Breast epithelium (tissue), 4 donors: Measurements from ENCODE around the gene FSHR. TPM values are rescaled to one million over a fixed set of nuclear protein-coding genes. Genes with fewer than 3 reads are reported as not detected.

ENCODE experiments used
- DNase-seq, 2 donors: peaks; one replicate each; pipeline ENCODE4 v3.0.0-alpha.2; 2019; ENCODE audit warnings: low spot score in 2 of 2
- H3K27ac ChIP-seq, 2 donors: fragments of 200-600 bp; sonication (generic) in 1 of 2; one replicate each; pipeline ENCODE4 v1.5.1; 2016 to 2019; ENCODE audit warnings: mild to moderate bottlenecking in 1 of 2
- H3K27me3 ChIP-seq, 2 donors: fragments of 200-600 bp; sonication (generic) in 1 of 2; one replicate each; pipeline versions ENCODE4 v1.5.1 to v1.6.0; 2017 to 2019; ENCODE audit warnings: control low read depth in 1 of 2, mild to moderate bottlenecking in 1 of 2
- H3K36me3 ChIP-seq: fragments of 200-600 bp; one replicate; pipeline ENCODE4 v1.5.1; 2019
- H3K4me1 ChIP-seq, 2 donors: fragments of 200-600 bp; sonication (generic); one replicate each; pipeline ENCODE4 v1.5.1; 2016 to 2019; ENCODE audit warnings: control low read depth in 1 of 2
- H3K4me3 ChIP-seq, 3 donors: fragments of 200-600 bp; sonication (generic); 1 replicate in 2 of 3; 2 replicates in 1 of 3; pipeline ENCODE4 v1.5.1; 2016 to 2019; ENCODE audit warnings: mild to moderate bottlenecking in 3 of 3, moderate library complexity in 2 of 3
- H3K9me3 ChIP-seq, 2 donors: fragments of 200-600 bp; sonication (generic) in 1 of 2; one replicate each; pipeline ENCODE4 v1.5.1; 2016 to 2019; ENCODE audit warnings: control low read depth in 1 of 2
- POLR2A ChIP-seq: fragments of 450-650 bp; IDR thresholded peaks from one replicate; pipeline ENCODE4 v1.6.1; 2016; ENCODE audit warnings: antibody characterized with exemption, mild to moderate bottlenecking, moderate library complexity
- POLR2AphosphoS5 ChIP-seq, 3 donors: sonication (generic); formaldehyde crosslinking; IDR thresholded peaks; one replicate each; pipeline ENCODE4 v1.6.1; 2017; ENCODE audit warnings: antibody characterized with exemption in 3 of 3
- intact Hi-C: fragments of 100-400 bp; cut with DNase I; formaldehyde crosslinking; loops from one replicate; pipeline ENCODE4 v1.15.1; 2023; ENCODE audit warnings: low total_unique reads
- total RNA-seq, 3 donors: library from RNA; depleted of rRNA; stranded (reverse); fragments of >200 nt; gene quantifications; one replicate each; pipeline ENCODE4 v1.1.0, GENCODE V29; 2016
- TF ChIP-seq, protein P1 (sequence below), 3 donors: fragments of 450-650 bp; IDR thresholded peaks; one replicate each; pipeline ENCODE4 v1.5.1; 2016 to 2017; ENCODE audit warnings: antibody characterized with exemption in 3 of 3, mild to moderate bottlenecking in 3 of 3, moderate library complexity in 3 of 3

FSHR gene
- total RNA-seq, 3 donors from 2014 or later: not detected

DNA sequence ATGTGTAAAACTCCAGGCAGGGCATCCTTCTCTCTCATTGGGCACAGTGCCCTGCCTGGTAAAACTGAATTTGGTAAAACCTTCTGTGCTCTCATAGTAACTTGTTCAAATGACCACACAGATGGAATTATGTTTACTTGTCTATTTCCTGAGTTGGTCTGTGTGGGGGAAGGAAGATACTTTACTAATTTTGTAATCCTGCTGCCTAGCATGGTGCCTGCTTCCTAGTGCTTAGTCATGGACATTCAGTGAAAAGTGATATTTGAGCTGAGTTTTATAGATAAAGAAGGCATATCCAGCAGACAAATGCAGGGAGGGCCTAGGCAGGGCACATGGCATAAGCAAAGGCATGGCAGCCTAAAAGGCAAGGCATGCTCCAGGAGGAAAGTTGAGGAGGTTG, 199.4 kb downstream of the FSHR start:
- H3K36me3 ChIP-seq: no peaks in the 10 kb centered on the region
- intact Hi-C loops: no loop called here
- DNase-seq: no peak
- H3K9me3 ChIP-seq: no peaks in the 10 kb centered on the region
- H3K4me3 ChIP-seq: no peak overlapping the region
- no peaks in the 10 kb centered on the region for H3K27me3 ChIP-seq
- H3K4me1 ChIP-seq: no peaks in the 10 kb centered on the region
- H3K27ac ChIP-seq: no peak overlapping the region
- no peak for TF ChIP-seq POLR2AphosphoS5 (IDR thresholded peaks at IDR 0.05)
- TF ChIP-seq, protein P1, sequence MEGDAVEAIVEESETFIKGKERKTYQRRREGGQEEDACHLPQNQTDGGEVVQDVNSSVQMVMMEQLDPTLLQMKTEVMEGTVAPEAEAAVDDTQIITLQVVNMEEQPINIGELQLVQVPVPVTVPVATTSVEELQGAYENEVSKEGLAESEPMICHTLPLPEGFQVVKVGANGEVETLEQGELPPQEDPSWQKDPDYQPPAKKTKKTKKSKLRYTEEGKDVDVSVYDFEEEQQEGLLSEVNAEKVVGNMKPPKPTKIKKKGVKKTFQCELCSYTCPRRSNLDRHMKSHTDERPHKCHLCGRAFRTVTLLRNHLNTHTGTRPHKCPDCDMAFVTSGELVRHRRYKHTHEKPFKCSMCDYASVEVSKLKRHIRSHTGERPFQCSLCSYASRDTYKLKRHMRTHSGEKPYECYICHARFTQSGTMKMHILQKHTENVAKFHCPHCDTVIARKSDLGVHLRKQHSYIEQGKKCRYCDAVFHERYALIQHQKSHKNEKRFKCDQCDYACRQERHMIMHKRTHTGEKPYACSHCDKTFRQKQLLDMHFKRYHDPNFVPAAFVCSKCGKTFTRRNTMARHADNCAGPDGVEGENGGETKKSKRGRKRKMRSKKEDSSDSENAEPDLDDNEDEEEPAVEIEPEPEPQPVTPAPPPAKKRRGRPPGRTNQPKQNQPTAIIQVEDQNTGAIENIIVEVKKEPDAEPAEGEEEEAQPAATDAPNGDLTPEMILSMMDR (IDR thresholded peaks at IDR 0.05): no peak
- TF ChIP-seq POLR2A: no peak

DNA sequence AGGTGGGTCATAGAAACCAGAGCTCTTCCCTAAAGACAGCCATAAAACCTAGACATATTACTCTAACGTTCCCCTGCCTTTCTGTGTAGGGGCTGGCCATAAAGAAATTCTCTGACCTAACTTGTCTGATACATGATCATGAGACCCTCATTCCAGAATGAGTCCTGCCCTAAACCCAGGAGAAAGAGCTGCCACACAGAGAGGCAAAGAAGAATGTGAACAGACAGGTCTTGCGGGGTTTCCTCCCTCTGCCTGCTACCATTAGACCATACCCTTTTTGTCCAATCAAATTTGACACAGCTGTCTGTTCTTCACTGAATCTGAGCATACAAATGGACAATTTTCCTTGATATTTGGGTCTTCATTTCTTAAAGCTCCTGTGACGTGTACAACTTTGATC, 200.0 kb downstream of the FSHR start:
- Histone ChIP-seq H3K9me3 (no peaks in the 10 kb centered on the region), H3K4me3 (no peak overlapping the region), H3K4me1 (no peaks in the 10 kb centered on the region), H3K27me3 (no peaks in the 10 kb centered on the region), H3K36me3 (no peaks in the 10 kb centered on the region), H3K27ac (no peak overlapping the region)
- no peak for DNase-seq
- TF ChIP-seq POLR2AphosphoS5 (IDR thresholded peaks at IDR 0.05) (no peak), POLR2A (no peak)
- TF ChIP-seq, protein P1 (IDR thresholded peaks at IDR 0.05): no peak
- intact Hi-C loops: no loop called here

DNA sequence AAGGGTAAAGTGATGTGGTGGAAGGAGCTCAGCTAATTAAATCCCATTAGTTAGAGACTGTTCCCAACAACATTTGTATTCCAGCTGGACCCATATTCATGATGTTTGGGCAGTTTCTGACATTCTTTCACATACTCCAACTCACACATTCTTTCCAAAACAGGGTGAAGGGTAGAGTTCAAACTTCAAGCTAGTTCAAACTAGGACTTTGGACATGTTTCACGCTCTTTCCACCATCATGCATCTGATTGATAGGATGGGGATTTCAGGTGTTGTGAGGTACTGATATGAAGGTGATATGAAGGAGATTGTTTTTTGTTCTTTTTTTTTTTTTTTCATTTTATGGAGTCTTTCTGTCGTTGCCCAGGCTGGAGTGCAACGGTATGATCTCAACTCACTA, 201.7 kb downstream of the FSHR start:
- intact Hi-C loops: no loop called here
- no peaks in the 10 kb centered on the region for H3K36me3 ChIP-seq

DNA sequence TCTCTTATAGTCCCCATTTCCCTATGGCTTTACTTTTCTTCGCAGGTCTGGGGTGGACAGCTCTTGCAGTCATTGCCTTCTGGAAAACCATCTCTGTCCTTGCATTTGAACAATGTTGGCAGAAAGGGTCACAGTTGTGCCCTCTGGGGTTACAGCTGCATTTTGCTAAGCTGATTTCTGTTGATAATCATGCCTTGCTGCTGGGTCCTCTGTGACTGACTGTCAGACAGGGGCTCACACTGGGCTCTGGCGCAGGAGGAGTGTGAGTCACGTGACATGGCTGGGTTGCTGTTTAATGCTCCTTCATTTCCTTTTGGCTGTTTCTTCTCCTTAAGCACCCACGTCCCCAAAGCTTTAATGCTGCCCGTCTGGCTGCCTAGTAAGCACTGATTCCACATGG, 202.2 kb downstream of the FSHR start:
- no peak overlapping the region for H3K4me3 ChIP-seq
- H3K27ac ChIP-seq: no peak overlapping the region
- no peaks in the 10 kb centered on the region for H3K9me3 ChIP-seq
- TF ChIP-seq POLR2AphosphoS5 (IDR thresholded peaks at IDR 0.05) (no peak), POLR2A (no peak)
- TF ChIP-seq, protein P1 (IDR thresholded peaks at IDR 0.05): no peak
- H3K36me3 ChIP-seq: no peaks in the 10 kb centered on the region
- DNase-seq: no peak
- H3K27me3 ChIP-seq: no peaks in the 10 kb centered on the region
- no peaks in the 10 kb centered on the region for H3K4me1 ChIP-seq
- intact Hi-C loops: no loop called here

More for the DNA sequence above, 201.7 kb downstream of the FSHR start:
- Histone ChIP-seq H3K27ac (no peak overlapping the region), H3K27me3 (no peaks in the 10 kb centered on the region), H3K4me3 (no peak overlapping the region), H3K9me3 (no peaks in the 10 kb centered on the region), H3K4me1 (no peaks in the 10 kb centered on the region)
- TF ChIP-seq POLR2AphosphoS5 (IDR thresholded peaks at IDR 0.05) (no peak), POLR2A (no peak)
- TF ChIP-seq, protein P1 (IDR thresholded peaks at IDR 0.05): no peak
- no peak for DNase-seq

DNA sequence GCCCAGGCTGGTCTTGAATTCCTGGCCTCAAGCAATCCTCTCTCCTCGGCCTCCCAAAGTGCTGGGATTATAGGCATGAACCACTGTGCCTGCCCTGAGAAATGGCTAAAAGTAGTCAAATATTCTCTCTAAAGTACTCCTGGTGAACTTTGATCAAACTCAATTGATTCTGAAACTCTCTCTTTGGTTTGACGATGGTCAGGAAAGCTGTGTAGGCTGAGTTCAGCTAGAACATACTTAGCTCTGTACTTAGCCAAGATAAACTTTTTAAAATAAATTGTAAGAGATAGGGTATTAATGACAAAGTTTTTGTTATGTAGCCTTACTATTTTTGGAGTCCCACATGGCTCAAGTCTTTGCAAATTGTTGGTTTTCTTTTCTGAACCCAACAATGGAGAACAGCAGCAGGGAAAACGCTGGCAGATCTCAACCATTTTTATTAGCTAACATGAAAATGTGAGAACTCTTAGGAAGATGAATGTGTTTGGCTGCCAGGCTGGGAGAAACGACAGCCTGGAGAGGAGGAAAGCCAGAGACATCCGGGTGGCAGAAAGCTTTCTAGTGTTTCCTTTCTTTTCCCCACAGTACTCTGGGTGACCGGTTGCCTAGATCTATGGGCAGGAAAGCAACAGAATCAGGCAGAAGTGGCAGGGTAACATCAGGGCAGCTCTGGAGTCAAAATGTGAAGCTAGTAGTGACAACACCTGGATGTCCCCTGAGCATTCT, 205.8 kb downstream of the FSHR start:
- H3K4me3 ChIP-seq: no peak overlapping the region
- H3K36me3 ChIP-seq: no peaks in the 10 kb centered on the region
- no peaks in the 10 kb centered on the region for H3K4me1 ChIP-seq
- intact Hi-C loops: no loop called here
- H3K27me3 ChIP-seq: no peaks in the 10 kb centered on the region
- no peak overlapping the region for H3K27ac ChIP-seq
- H3K9me3 ChIP-seq: no peaks in the 10 kb centered on the region
- DNase-seq: no peak
- TF ChIP-seq, protein P1 (IDR thresholded peaks at IDR 0.05): no peak
- TF ChIP-seq POLR2A (no peak), POLR2AphosphoS5 (IDR thresholded peaks at IDR 0.05) (no peak)
